ENCODE data around the gene HAPSTR1. TPM values are rescaled to one million over a fixed set of nuclear protein-coding genes. Genes with fewer than 3 reads are reported as not detected.

Gene HAPSTR1
- total RNA-seq, 1 donor from 2014 or later, result 53.1 TPM

- H3K4me3 ChIP-seq, result no peak overlapping the region
- DNase-seq (no peak), ATAC-seq (no peak)
- H3K27me3 ChIP-seq (ENCODE audit: low read depth), result no peaks in the 10 kb centered on the region
- no peak for TF ChIP-seq CTCF (IDR thresholded peaks at IDR 0.05)
- H3K36me3 ChIP-seq, result no peaks in the 10 kb centered on the region
- no peak overlapping the region for H3K27ac ChIP-seq
- no peaks in the 10 kb centered on the region for H3K9me3 ChIP-seq
- intact Hi-C loops (cut with DNase I), result no loop called here
- H3K4me1 ChIP-seq, result no peaks in the 10 kb centered on the region
Measured at GRCh38 chr16:9054460-9054859, 37.0 kb upstream of the HAPSTR1 start.

GRCh38 chr16:9055115-9055514, 36.3 kb upstream of the HAPSTR1 start:
- Histone ChIP-seq H3K36me3 (no peaks in the 10 kb centered on the region), H3K27ac (no peak overlapping the region), H3K9me3 (no peaks in the 10 kb centered on the region), H3K27me3 (ENCODE audit: low read depth) (no peaks in the 10 kb centered on the region), H3K4me3 (no peak overlapping the region), H3K4me1 (no peaks in the 10 kb centered on the region)
- ATAC-seq, result no peak
- intact Hi-C loops (cut with DNase I), result no loop called here
- no peak for DNase-seq
- no peak for TF ChIP-seq CTCF (IDR thresholded peaks at IDR 0.05)

- no peak for TF ChIP-seq CTCF (IDR thresholded peaks at IDR 0.05)
- intact Hi-C loops (cut with DNase I), result no loop called here
- ATAC-seq, result no peak
Measured at GRCh38 chr16:9055661-9056060, 35.8 kb upstream of the HAPSTR1 start.

GRCh38 chr16:9056061-9056460, 35.4 kb upstream of the HAPSTR1 start:
- no peak for DNase-seq
- intact Hi-C loops (cut with DNase I), result no loop called here
- no peak for ATAC-seq
- Histone ChIP-seq H3K27me3 (ENCODE audit: low read depth) (no peaks in the 10 kb centered on the region), H3K36me3 (no peaks in the 10 kb centered on the region), H3K27ac (no peak overlapping the region), H3K4me3 (no peak overlapping the region), H3K4me1 (no peaks in the 10 kb centered on the region), H3K9me3 (no peaks in the 10 kb centered on the region)
- TF ChIP-seq CTCF (IDR thresholded peaks at IDR 0.05), result no peak

More at GRCh38 chr16:9055661-9056060, 35.8 kb upstream of the HAPSTR1 start:
- Histone ChIP-seq H3K4me3 (no peak overlapping the region), H3K27ac (no peak overlapping the region), H3K36me3 (no peaks in the 10 kb centered on the region), H3K9me3 (no peaks in the 10 kb centered on the region), H3K4me1 (no peaks in the 10 kb centered on the region), H3K27me3 (ENCODE audit: low read depth) (no peaks in the 10 kb centered on the region)
- DNase-seq, result no peak

- ATAC-seq, result no peak
- Histone ChIP-seq H3K27ac (no peak overlapping the region), H3K4me3 (no peak overlapping the region), H3K9me3 (no peaks in the 10 kb centered on the region), H3K4me1 (peaks cover 3% of the 10 kb centered on the region), H3K36me3 (no peaks in the 10 kb centered on the region), H3K27me3 (ENCODE audit: low read depth) (no peaks in the 10 kb centered on the region)
- intact Hi-C loops (cut with DNase I), result no loop called here
- no peak for DNase-seq
- no peak for TF ChIP-seq CTCF (IDR thresholded peaks at IDR 0.05)
Measured at GRCh38 chr16:9058211-9058610, 33.2 kb upstream of the HAPSTR1 start.

GRCh38 chr16:9060225-9060624, 31.2 kb upstream of the HAPSTR1 start:
- ATAC-seq (no peak), DNase-seq (no peak)
- Histone ChIP-seq H3K4me3 (no peak overlapping the region), H3K9me3 (no peaks in the 10 kb centered on the region), H3K36me3 (no peaks in the 10 kb centered on the region), H3K27me3 (ENCODE audit: low read depth) (no peaks in the 10 kb centered on the region), H3K27ac (no peak overlapping the region), H3K4me1 (peaks cover 3% of the 10 kb centered on the region)
- intact Hi-C loops (cut with DNase I), result no loop called here
- no peak for TF ChIP-seq CTCF (IDR thresholded peaks at IDR 0.05)

Measured in lower lobe of right lung (tissue), 2 donors.